AG08396 (cell line): Measurements from ENCODE around the gene COL4A2.

Source experiments
- DNase-seq: peaks from one replicate; pipeline ENCODE4 v3.0.0; 2012; ENCODE audit warnings: low spot score, mixed read lengths

The COL4A2 gene

GRCh38 chr13:110560601-110561343 is 253.7 kb downstream of the COL4A2 start:
- DNase-seq = peak; percentile 45

GRCh38 chr13:110561344-110562035 is 254.4 kb downstream of the COL4A2 start, which contains the start of gene RAB20:
RAB20 (minus strand) TSS chr13:110561722; CDS start chr13:110561519, 203 bp downstream.
- DNase-seq = peak; percentile 89

- no peak for DNase-seq
Observed at GRCh38 chr13:110562036-110562597, 255.0 kb downstream of the COL4A2 start.
